Progenitor cell of endocrine pancreas (in vitro differentiated cells): ENCODE results near the gene PRKAR1B. TPM values are rescaled to one million over a fixed set of nuclear protein-coding genes. Genes with fewer than 3 reads are reported as not detected.
"Not testable (repeated sequence)": the region's sequence is repeated elsewhere in the genome, so short reads cannot be mapped to it uniquely, and the experiment has no call there.

ENCODE experiments used
- DNase-seq: peaks from one replicate; pipeline ENCODE4 v3.0.0; 2021; ENCODE audit warnings: low spot score; ENCODE audit not compliant: unreplicated experiment
- H3K27ac Mint-ChIP-seq: 2 replicates; pipeline ENCODE4 v1.8.0; 2021; ENCODE audit warnings: mild to moderate bottlenecking, moderate library complexity, mixed read lengths
- H3K27me3 Mint-ChIP-seq: 2 replicates; pipeline ENCODE4 v1.8.0; 2021; ENCODE audit warnings: mixed read lengths
- H3K36me3 Mint-ChIP-seq: 2 replicates; pipeline ENCODE4 v1.8.0; 2022; ENCODE audit warnings: mixed read lengths; ENCODE audit not compliant: insufficient read depth
- H3K4me1 Mint-ChIP-seq: 2 replicates; pipeline ENCODE4 v1.8.0; 2021; ENCODE audit warnings: low read depth, mixed read lengths
- H3K4me3 Mint-ChIP-seq: 2 replicates; pipeline ENCODE4 v1.8.0; 2021; ENCODE audit warnings: low read depth, mild to moderate bottlenecking, moderate library complexity, mixed read lengths
- H3K9me3 Mint-ChIP-seq: 2 replicates; pipeline ENCODE4 v1.8.0; 2021; ENCODE audit warnings: low read depth, mixed read lengths
- total RNA-seq: library from RNA; stranded (reverse); gene quantifications from 2 replicates; pipeline ENCODE4 v1.2.1, GENCODE V29; 2021
- TF ChIP-seq, protein P1 (sequence below): fragments of 200-600 bp; sonication (generic); IDR thresholded peaks from one replicate; pipeline ENCODE4 v1.5.0; 2021; ENCODE audit warnings: antibody characterized with exemption, mild to moderate bottlenecking; ENCODE audit not compliant: unreplicated experiment

The PRKAR1B gene
- total RNA-seq, 1 donor from 2014 or later = 54.2 TPM

DNA sequence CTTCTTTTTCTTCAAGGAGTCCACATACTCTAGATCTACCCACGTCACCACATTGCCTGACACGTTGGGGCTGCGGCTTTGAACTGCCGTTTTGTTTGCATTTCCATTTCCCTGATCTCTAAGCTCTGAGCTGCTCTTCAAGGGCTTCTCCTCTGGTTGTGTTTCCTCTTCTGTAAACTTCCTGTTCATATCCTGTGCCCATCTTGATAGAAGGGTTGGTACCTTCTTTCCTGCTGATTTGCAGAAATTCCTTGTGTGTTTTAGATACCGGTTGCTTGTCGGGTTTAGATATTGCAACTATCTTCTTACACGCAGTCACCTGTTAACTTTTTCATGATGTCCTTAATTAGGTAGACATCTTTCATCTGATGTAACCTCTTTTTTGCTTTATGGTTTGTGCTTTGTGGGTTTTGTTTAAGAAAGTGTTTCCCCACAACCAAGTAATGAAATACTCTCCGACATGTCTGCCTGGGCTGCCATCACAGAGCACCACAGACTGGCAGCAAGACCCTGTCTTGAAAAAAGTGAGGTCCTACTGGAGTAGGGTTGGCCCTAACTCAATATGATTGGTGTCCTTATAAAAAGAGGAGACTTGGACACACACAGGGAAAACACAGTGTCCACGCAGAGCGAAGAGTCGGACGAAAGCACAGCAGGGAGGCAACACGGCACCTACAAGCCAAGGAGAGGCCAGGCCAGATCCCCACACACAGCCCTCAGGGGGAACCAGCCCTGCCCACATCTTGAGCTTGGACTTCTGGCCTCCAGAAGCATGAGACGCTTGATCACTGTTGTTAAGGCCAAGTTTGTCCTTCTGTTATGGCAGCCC, 108.3 kb downstream of the PRKAR1B start:
- H3K27ac Mint-ChIP-seq = no peak overlapping the region
- DNase-seq = no peak
- H3K4me1 Mint-ChIP-seq = peaks cover 8% of the 10 kb centered on the region

DNA sequence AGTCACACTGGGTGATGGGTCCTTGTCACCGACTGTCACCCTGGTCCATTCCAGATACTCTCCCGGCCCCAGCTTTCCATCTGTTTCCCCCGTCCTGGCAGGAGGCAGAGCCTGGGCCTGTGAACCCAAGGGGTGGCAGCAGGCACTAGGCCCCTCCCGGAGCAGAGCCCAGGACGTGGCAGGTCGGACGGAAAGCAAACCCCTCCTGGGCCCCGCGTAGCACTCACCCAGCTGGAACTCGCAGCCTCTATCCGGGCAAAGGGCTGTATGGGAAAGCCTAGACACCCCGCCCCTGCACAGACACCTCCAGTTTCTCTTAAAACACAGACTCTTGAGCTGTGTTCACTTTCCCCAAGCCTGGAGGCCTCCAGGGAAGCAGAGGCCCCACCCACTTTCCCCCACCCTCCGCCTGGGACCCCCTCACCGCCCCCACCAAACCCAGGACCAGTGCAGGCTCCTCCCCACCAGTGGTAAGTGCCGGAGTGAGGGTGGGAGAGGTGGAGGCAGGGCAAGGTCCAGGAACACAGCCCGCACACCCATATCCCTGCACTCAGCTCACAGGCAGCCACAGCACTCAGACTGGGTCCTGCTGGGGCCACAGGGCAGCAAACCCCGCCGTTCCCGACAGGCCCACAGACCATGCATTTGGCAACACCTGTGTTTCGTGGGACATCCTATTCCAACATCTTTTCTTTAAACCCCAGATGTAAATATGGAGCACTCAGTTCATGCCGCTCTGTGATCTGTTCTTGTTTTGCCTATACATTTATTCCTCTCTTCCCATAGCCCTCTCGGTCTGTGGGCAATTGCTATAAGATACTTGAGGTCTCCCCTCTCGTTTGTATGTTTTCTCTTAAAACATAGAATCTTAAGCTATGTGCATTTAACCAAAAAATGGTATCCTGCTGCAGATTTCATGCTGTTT, 109.2 kb downstream of the PRKAR1B start:
- Mint-ChIP-seq H3K4me3 (no peak overlapping the region), H3K27me3 (no peaks in the 10 kb centered on the region), H3K36me3 (peaks cover 20% of the 10 kb centered on the region), H3K27ac (no peak overlapping the region), H3K9me3 (peaks cover 10% of the 10 kb centered on the region), H3K4me1 (peaks cover 8% of the 10 kb centered on the region)
- no peak for DNase-seq
- TF ChIP-seq, protein P1, sequence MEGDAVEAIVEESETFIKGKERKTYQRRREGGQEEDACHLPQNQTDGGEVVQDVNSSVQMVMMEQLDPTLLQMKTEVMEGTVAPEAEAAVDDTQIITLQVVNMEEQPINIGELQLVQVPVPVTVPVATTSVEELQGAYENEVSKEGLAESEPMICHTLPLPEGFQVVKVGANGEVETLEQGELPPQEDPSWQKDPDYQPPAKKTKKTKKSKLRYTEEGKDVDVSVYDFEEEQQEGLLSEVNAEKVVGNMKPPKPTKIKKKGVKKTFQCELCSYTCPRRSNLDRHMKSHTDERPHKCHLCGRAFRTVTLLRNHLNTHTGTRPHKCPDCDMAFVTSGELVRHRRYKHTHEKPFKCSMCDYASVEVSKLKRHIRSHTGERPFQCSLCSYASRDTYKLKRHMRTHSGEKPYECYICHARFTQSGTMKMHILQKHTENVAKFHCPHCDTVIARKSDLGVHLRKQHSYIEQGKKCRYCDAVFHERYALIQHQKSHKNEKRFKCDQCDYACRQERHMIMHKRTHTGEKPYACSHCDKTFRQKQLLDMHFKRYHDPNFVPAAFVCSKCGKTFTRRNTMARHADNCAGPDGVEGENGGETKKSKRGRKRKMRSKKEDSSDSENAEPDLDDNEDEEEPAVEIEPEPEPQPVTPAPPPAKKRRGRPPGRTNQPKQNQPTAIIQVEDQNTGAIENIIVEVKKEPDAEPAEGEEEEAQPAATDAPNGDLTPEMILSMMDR = no peak

More for the DNA sequence above, 108.3 kb downstream of the PRKAR1B start:
- TF ChIP-seq, protein P1 = no peak
- Mint-ChIP-seq H3K27me3 (no peaks in the 10 kb centered on the region), H3K36me3 (peaks cover 26% of the 10 kb centered on the region), H3K9me3 (peaks cover 14% of the 10 kb centered on the region), H3K4me3 (no peak overlapping the region)

GRCh38 chr7:613442-614140, 113.5 kb downstream of the PRKAR1B start:
- peaks cover 2% of the 10 kb centered on the region for H3K36me3 Mint-ChIP-seq
- peaks cover 7% of the 10 kb centered on the region for H3K4me1 Mint-ChIP-seq
- no peaks in the 10 kb centered on the region for H3K27me3 Mint-ChIP-seq
- H3K9me3 Mint-ChIP-seq = peaks cover 9% of the 10 kb centered on the region
- DNase-seq = no peak
- TF ChIP-seq, protein P1 = no peak
- H3K27ac Mint-ChIP-seq = no peak overlapping the region
- H3K4me3 Mint-ChIP-seq = no peak overlapping the region

DNA sequence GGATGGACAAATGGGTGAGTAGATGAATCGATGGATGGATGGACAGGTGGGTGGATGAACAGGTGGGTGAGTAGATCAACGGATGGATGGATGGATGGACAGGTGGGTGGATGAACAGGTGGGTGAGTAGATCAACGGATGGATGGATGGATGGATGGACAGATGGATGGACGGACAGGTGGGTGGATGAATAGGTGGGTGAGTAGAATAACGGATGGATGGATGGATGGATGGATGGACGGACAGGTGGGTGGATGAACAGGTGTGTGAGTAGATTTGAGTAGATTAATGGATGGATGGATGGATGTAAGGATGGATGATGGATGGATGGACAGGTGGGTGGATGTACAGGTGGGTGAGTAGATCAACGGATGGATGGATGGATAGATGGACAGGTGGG, 115.2 kb downstream of the PRKAR1B start:
- H3K36me3 Mint-ChIP-seq, H3K27ac Mint-ChIP-seq, H3K27me3 Mint-ChIP-seq, DNase-seq, H3K4me1 Mint-ChIP-seq, H3K4me3 Mint-ChIP-seq, H3K9me3 Mint-ChIP-seq: not testable (repeated sequence)

GRCh38 chr7:611281-611810, 115.7 kb downstream of the PRKAR1B start:
- peaks cover 7% of the 10 kb centered on the region for H3K4me1 Mint-ChIP-seq
- H3K9me3 Mint-ChIP-seq = peaks cover 9% of the 10 kb centered on the region
- no peak overlapping the region for H3K27ac Mint-ChIP-seq
- TF ChIP-seq, protein P1 = no peak
- no peaks in the 10 kb centered on the region for H3K27me3 Mint-ChIP-seq
- no peak for DNase-seq
- no peak overlapping the region for H3K4me3 Mint-ChIP-seq
- peaks cover 2% of the 10 kb centered on the region for H3K36me3 Mint-ChIP-seq
